CD4-positive, alpha-beta T cell treated with Interleukin-17A for 4 hours (primary cell): ENCODE data around the gene CD38.

ENCODE experiments used
- DNase-seq: peaks from one replicate; pipeline ENCODE4 v3.0.0-alpha.2; 2020; ENCODE audit warnings: mixed read lengths

Gene CD38

GRCh38 chr4:15765391-15765790 is 12.7 kb upstream of the CD38 start:
- DNase-seq = peak; percentile 19

- peak; percentile 67 for DNase-seq
Observed at GRCh38 chr4:15765910-15766697, 12.0 kb upstream of the CD38 start.

DNA sequence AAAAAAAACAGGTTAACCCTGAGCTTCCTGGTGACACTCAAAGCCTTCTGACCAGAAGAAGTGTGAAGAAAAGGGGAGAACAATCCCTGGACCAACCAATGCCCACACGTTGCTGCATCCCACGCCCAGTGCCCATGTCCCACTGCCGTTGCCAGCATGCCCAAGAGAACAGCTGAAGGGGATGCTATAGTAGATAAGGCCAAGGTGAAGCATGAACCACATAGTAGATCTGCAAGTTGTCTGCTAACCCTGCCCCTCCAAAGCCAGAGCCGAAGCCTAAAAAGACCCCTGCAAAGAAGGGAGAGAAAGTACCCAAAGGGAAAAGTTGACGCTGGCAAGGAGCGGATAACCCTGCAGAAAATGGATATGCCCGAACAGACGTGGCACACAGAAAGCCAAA is 11.3 kb upstream of the CD38 start:
- DNase-seq = no peak

- no peak for DNase-seq
Observed at GRCh38 chr4:15769202-15769601, 8.9 kb upstream of the CD38 start.

DNA sequence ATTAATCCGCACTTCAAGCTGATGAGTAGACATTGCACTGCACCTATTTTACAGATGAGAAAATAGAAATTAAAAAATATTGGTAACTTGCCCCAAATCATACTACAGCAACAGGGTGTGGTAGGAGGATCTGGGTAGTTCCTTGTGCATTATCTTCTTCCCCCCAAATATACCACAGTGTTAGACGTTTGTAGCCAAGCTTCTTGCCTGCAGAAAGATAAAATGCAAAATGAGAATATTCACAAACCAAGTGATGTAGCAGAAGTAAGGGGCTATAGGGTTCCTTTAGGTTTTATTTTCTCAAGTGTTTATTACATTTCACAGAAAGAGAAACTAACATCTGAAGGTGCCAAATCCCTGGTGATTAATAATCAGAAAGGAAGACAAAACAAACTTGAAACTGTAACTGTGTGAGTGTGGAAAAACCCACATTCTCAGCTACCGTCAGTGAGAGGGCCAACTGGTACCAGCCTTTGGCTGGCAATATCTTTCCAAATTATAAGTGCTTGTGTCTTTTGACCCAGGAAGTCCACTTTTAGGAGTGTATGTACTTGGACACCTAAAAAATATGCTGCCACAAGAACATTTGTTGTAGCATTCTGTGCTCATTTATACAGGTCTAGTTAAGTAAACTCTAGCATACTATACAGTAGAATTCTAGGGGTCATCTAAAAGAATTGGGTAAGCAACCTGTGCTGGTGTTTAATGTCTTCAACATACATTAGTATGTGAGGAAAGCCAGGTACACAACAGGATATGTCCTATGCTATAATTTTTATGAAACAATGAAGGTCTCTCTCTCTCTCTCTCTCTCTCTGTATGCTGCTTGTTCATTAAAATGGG is 6.7 kb upstream of the CD38 start:
- DNase-seq = no peak

DNA sequence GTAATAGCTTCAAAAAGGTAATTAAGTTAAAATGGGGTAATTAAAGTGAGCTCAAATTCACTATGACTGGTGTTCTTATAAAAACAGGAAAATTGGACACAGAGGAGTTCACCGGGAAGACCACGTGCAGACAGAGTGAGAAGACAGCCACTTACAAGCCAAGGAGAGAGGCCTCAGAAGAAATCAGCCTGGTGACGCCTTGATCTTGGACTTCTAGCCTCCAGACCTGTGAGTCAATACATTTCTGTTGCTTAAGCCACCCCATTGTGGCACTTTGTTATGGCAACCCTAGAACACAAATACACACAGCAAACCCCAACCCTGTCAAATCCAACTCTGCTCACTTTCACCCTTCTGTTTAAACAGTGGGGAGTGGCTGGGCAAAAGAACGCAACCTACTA is 4.1 kb upstream of the CD38 start:
- DNase-seq = no peak

- DNase-seq = no peak
Observed at GRCh38 chr4:15776871-15777648, 1.1 kb upstream of the CD38 start.

- DNase-seq = no peak
Observed at GRCh38 chr4:15777697-15778288, 335 bp upstream of the CD38 start.

DNA sequence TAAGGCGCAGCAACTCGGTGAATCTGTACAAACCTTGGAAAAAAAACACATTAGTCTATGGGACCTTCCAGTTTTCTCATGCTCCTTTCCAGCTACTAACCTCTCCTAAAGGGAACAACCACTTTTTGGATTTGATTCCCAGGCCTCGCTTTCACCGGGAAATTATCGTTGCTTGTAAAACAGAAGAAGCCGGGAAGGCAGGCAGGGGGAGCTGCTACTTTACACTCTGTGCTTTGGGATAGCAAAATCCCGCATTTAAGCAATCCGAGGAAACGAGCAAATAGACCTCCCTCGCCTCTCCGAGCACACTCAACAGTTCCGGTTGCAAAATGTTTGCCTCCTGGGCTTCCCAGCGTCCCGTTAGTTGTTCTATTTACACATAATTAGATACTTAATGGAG is 1.2 kb downstream of the CD38 start:
- no peak for DNase-seq

DNA sequence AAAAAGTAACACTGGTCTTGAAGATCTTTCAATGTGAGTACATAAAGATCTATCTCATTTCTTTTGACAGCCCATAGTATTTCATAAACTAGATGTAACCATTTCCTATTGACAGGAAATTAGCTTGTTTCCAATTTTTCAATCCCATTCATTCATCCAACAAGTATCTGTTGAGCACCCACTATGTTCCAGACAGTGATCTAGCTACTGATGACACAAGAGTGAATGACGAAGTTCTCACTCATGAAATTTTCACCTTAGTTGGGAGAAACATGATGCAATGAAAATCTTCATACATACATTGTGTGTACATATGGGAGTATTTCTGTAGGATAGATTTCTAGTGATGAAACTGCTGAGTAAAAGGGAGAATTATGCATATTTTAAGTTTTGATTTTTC is 1.7 kb downstream of the CD38 start:
- DNase-seq = no peak

DNA sequence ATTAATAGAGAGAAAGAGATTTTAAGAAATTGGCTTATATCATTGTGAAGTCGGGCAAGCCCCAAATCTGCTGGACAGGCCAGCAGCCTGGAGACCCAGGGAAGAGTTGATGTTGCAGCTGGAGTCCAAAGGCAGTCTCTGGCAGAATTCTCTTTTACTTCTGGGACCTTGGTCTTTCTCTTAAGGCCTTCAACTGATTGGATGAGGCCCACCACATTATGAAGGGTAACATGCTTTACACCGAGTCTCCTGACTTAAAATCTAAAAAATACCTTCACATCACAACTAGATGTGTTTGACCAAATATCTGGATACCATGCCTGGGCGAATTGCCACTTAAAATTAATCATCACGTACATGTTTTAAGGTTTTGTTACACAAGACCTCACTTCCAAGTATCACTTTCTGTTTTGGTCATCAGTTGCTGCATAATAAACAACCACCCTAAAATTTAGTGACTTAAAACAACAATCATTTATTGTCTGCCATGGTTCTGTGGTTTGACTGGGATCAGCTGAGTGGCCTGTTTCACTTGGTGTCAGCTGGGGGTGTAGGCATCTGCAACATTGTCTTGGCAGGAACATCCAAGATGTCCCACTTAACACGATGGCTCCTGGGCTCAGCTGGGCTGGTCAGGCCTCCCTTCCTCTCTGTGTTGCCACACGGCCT is 3.4 kb downstream of the CD38 start:
- DNase-seq = no peak

- DNase-seq = no peak
Observed at GRCh38 chr4:15783676-15784075, 5.5 kb downstream of the CD38 start.

DNA sequence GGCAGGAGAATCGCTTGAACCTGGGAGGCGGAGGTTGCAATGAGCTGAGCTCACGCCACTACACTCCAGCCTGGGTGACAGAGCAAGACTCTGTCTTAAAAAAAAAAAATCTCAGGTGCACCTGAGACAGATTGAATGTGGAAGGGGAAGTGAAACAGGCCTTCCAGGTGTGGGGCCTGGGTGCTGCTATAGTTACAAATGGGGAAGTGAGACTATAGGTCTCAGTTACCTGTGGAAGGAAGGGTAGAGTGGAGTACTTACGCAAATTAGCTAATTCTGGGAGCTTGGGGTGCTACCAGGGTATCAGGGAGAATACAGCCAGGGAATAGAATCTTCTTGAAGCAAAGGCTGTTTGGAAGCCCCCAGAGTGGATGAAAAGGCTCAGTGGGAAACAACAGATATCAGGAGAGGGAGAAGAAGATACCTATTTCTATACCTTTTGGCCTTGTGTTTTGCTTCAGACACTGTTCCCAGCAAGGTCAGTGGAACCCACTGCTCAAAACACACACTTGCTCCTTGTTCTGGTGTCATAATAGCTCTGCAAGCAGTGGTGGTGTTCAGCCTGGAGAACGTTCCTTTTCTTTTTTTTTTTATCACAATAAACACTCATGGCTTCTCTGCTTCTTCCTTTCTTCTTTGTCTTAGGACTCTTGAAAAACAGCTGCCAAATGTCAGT is 7.0 kb downstream of the CD38 start:
- DNase-seq = no peak

DNA sequence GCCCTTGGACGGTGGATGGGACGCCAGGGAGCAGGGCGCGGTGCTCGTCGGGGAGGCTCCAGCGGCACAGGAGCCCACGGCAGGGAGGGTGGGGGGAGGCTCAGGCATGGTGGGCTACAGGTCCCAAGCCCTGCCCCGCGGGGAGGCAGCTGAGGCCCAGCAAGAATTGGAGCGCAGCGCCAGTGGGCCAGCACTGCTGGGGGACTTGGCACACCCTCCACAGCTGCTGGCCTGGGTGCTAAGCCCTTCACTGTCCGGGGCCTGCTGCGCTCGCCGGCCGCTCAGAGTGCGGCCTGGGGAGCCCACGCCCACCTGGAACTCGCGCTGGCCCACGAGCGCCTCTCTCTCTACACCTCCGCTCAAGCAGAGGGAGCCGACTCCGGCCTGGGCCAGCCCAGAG is 8.6 kb downstream of the CD38 start:
- no peak for DNase-seq

GRCh38 chr4:15792974-15793373 is 14.8 kb downstream of the CD38 start:
- DNase-seq = no peak

- DNase-seq = no peak
Observed at GRCh38 chr4:15793506-15794363, 15.6 kb downstream of the CD38 start.

DNA sequence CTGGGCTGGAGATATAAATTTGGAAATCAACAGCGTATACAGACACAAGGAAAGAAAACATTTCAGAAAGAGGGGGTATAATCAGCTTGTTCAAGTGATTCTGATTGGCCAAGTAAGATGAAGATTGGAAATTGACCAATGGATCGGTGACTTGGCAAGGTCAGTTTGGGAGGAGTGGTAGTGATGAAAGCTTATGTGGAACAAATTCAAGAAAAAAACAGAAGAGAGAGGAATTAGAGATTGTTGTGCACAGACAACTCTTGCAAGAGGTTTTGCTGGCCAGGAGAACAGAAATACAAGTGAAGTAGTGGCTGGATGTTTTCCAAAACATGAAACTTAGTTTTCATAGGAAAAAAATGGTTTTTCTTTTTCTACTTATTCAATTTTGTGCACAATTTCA is 16.3 kb downstream of the CD38 start:
- no peak for DNase-seq

DNA sequence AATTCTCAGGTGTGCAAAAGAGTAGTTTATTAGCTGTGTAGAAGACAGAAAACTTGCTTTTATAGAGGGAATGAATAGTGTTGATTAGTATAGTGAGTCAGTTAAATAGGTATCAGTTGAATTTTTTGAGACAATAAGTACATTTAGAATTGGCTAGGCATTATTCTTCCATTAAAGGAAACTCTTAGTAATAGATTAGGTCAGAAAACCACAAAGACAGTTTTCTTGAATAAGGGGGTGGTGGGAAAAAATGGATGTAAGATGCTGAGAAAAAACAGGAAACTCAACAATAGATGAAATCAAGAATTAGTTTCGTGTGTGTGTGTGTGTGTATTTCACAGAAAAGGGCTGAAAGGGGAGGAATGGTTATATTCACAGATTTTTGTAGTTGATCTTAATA is 16.8 kb downstream of the CD38 start:
- DNase-seq = no peak

DNA sequence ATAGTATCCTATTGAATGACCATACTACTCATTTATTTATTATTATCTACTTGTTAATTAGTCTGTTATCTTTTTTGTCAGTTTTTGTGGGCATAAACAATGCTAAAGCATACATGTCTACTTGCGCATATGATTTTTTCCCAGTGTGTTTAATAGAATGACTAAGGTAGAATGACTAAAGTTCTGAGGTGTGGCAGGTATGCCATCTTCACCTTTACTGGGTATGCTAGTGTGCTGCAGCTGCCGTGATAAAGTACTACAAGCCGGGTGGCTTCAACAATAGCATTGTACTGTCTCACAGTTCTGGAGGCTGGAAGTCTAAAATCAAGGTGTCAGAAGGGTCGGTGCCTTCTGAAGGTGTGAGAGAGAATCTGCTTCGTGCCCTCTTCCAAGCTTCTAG is 19.2 kb downstream of the CD38 start:
- no peak for DNase-seq

DNA sequence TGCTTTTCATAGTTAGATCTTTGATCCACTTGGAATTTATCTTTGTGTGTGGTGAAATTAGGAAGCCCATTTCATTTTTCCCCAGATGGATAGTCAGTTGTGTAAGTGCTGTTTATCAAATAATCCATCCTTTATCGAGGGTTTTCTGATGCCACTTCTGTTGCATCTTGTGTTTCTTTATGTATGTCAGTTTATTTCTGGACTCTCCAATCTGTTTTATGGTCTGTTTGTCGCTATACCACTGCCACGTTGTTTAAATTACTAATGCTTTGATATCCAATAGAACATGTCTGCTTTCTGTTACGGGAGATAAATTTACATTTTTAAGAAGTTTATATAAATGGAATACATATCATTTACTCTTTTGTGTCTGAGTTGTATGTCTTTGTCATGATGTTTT is 21.0 kb downstream of the CD38 start:
- DNase-seq = no peak

GRCh38 chr4:15799701-15800100 is 21.6 kb downstream of the CD38 start:
- no peak for DNase-seq
